Esophagus muscularis mucosa (tissue), 4 donors: Measurements from ENCODE around the gene PHACTR1.

Source experiments
- CTCF ChIP-seq, 3 experiments: fragments of 200-600 bp in 2 of 3; fragments of 450-650 bp in 1 of 3; sonication (generic) in 2 of 3; IDR thresholded peaks; one replicate each; pipeline ENCODE4 v1.5.1; 2017 to 2019; ENCODE audit warnings: antibody characterized with exemption in 3 of 3, mild to moderate bottlenecking in 2 of 3, moderate library complexity in 1 of 3
- EP300 ChIP-seq: sonication (generic); formaldehyde crosslinking; IDR thresholded peaks from one replicate; pipeline ENCODE4 v1.6.1; 2017; ENCODE audit warnings: antibody characterized with exemption
- POLR2AphosphoS5 ChIP-seq, 2 donors: sonication (generic); formaldehyde crosslinking; IDR thresholded peaks; one replicate each; pipeline ENCODE4 v1.6.1; 2017; ENCODE audit warnings: antibody characterized with exemption in 2 of 2

GRCh38 chr6:13186861-13187260 lies 470.3 kb downstream of the PHACTR1 start:
- TF ChIP-seq CTCF (IDR thresholded peaks at IDR 0.05) = no peak
- TF ChIP-seq POLR2AphosphoS5 (IDR thresholded peaks at IDR 0.05) = no peak
- no peak for TF ChIP-seq EP300
